GM12878 (cell line): ENCODE measurements around the gene ABL2. TPM values are rescaled to one million over a fixed set of nuclear protein-coding genes. Genes with fewer than 3 reads are reported as not detected.

Experiments
- ATAC-seq: fragments of 200-7000 bp; cut with Tn5 transposase; 3 replicates; pipeline ENCODE4 v1.9.1; 2020; ENCODE audit warnings: mild to moderate bottlenecking, moderate library complexity
- BruUV-seq: library from RNA; stranded (reverse); fragments of 400-500 nt; replicated peaks from 2 replicates; lab custom pipeline; 2021; lab: Mats Ljungman, UMichigan
- CTCF ChIA-PET: fragments of 300-600 bp; sonication (Branson Sonifier 250); formaldehyde crosslinking; extraction: SDS; loops from one replicate; lab custom pipeline; 2021; ENCODE audit warnings: inconsistent platforms; lab: Yijun Ruan, JAX
- POLR2A ChIA-PET: fragments of 350-600 bp; formaldehyde crosslinking; extraction: SDS; loops from one replicate; lab custom pipeline; 2021; ENCODE audit warnings: inconsistent platforms; lab: Charles Lee
- RAD21 ChIA-PET: fragments of 300-600 bp; sonication (Branson Sonifier 250); formaldehyde crosslinking; loops from one replicate; lab custom pipeline; 2023; ENCODE audit warnings: antibody characterized with exemption; ENCODE audit not compliant: unreplicated experiment; lab: Charles Lee
- SMC1A ChIA-PET: fragments of 300-600 bp; sonication (Branson Sonifier 250); formaldehyde crosslinking; loops from one replicate; lab custom pipeline; 2023; ENCODE audit not compliant: unreplicated experiment, uncharacterized antibody; lab: Charles Lee
- DNase-seq: peaks from one replicate; pipeline ENCODE4 v3.0.0-alpha.2; 2011; ENCODE audit warnings: low read depth, low spot score
- FAIRE-seq: peaks from 3 replicates; lab custom pipeline; 2011; peaks lifted over from hg19 to GRCh38; lab: Jason Lieb, UNC
- H2AFZ ChIP-seq: 2 replicates; pipeline ENCODE4 v1.6.0; 2011; ENCODE audit warnings: low read depth, low read length, control low read depth; ENCODE audit not compliant: control insufficient read depth
- H3K27ac ChIP-seq: 2 replicates; pipeline ENCODE4 v1.5.1; 2011; ENCODE audit warnings: control low read depth; ENCODE audit not compliant: control insufficient read depth, insufficient read depth
- H3K27me3 ChIP-seq, 2 experiments: replicated peaks in 1 of 2; 2 replicates each; pipeline versions ENCODE4 v1.6.0 to v1.6.1; 2011; ENCODE audit warnings: low read length in 1 of 2; ENCODE audit not compliant: control insufficient read depth in 2 of 2, insufficient read depth in 2 of 2
- H3K36me3 ChIP-seq, 2 experiments: 2 replicates each; pipeline ENCODE4 v1.5.1; 2011; ENCODE audit warnings: low read length in 1 of 2; ENCODE audit not compliant: control insufficient read depth in 2 of 2, insufficient read depth in 2 of 2
- H3K4me1 ChIP-seq: 2 replicates; pipeline ENCODE4 v1.6.1; 2011; ENCODE audit warnings: mild to moderate bottlenecking, low read length, moderate library complexity, mixed read lengths; ENCODE audit not compliant: control insufficient read depth, insufficient read depth
- H3K4me2 ChIP-seq: 2 replicates; pipeline ENCODE4 v1.6.0; 2011; ENCODE audit warnings: control low read depth; ENCODE audit not compliant: control insufficient read depth, insufficient read depth
- H3K4me3 ChIP-seq: fragments of 200-600 bp; sonication (generic); 2 replicates; pipeline ENCODE4 v1.5.1; 2016
- H3K79me2 ChIP-seq: 2 replicates; pipeline ENCODE4 v1.6.0; 2011; ENCODE audit warnings: low read length; ENCODE audit not compliant: control insufficient read depth, insufficient read depth
- H3K9ac ChIP-seq: 2 replicates; pipeline ENCODE4 v1.8.0; 2011; ENCODE audit warnings: low read length, control low read depth, mixed read lengths; ENCODE audit not compliant: control insufficient read depth, insufficient read depth
- H3K9me3 ChIP-seq: replicated peaks from 3 replicates; pipeline ENCODE4 v1.5.1; 2011; ENCODE audit warnings: mild to moderate bottlenecking, low read length; ENCODE audit not compliant: control insufficient read depth, insufficient read depth
- H4K20me1 ChIP-seq: 2 replicates; pipeline ENCODE4 v1.6.0; 2011; ENCODE audit not compliant: control insufficient read depth, insufficient read depth
- ASH2L ChIP-seq: fragments of 300-600, 200-600 bp; sonication (generic); IDR thresholded peaks from 2 replicates; pipeline ENCODE4 v1.6.1; 2017; ENCODE audit warnings: low read depth, mild to moderate bottlenecking, borderline replicate concordance
- BCL11A ChIP-seq: IDR thresholded peaks from 2 replicates; pipeline ENCODE4 v1.6.1; 2011; ENCODE audit warnings: low read depth, low read length
- BCLAF1 ChIP-seq: fragments of 450-650 bp; IDR thresholded peaks from 2 replicates; pipeline ENCODE4 v1.6.1; 2017; ENCODE audit warnings: antibody characterized with exemption, mild to moderate bottlenecking, moderate library complexity
- EED ChIP-seq: sonication (generic); IDR thresholded peaks from 2 replicates; pipeline ENCODE4 v1.6.1; 2016; ENCODE audit warnings: antibody characterized with exemption, low read depth
- FOS ChIP-seq: IDR thresholded peaks from 3 replicates; pipeline ENCODE4 v1.6.1; 2011; ENCODE audit warnings: borderline replicate concordance; ENCODE audit not compliant: insufficient read length; ENCODE audit errors: extremely low read depth
- IKZF1 ChIP-seq: fragments of 450-650 bp; conservative IDR thresholded peaks from 2 replicates; pipeline ENCODE4 v1.6.1; 2017; ENCODE audit warnings: antibody characterized with exemption, mild to moderate bottlenecking
- POLR2A ChIP-seq: IDR thresholded peaks from 2 replicates; pipeline ENCODE4 v1.6.1; 2011; ENCODE audit warnings: low read depth, mild to moderate bottlenecking, low read length
- POU2F2 ChIP-seq: IDR thresholded peaks from 3 replicates; pipeline ENCODE4 v1.6.1; 2011; ENCODE audit warnings: low read depth, mild to moderate bottlenecking, low read length, borderline replicate concordance
- REST ChIP-seq: IDR thresholded peaks from 2 replicates; pipeline ENCODE4 v1.6.1; 2012; ENCODE audit warnings: mild to moderate bottlenecking, low read depth, low read length
- SUZ12 ChIP-seq: fragments of 200-600 bp; sonication (generic); IDR thresholded peaks from one replicate; pipeline ENCODE4 v1.6.1; 2018; ENCODE audit warnings: antibody characterized with exemption, mild to moderate bottlenecking; ENCODE audit not compliant: unreplicated experiment
- TBL1XR1 ChIP-seq: IDR thresholded peaks from 2 replicates; pipeline ENCODE4 v1.6.1; 2012; ENCODE audit warnings: low read depth, low read length, improper control_type of control experiment
- ZBED1 ChIP-seq: IDR thresholded peaks from 2 replicates; pipeline ENCODE4 v1.6.1; 2016; ENCODE audit warnings: borderline replicate concordance
- WGBS: methylation state at CpG from one replicate; pipeline ENCODE4 v1.1.6; 2016; ENCODE audit warnings: low lambda C conversion rate; ENCODE audit not compliant: insufficient replicate concordance, insufficient coverage; ENCODE audit errors: missing lambda C conversion rate; 5-methylcytosine and 5-hydroxymethylcytosine counted together
- in situ Hi-C: fragments of 300-500 bp; cut with MboI; formaldehyde crosslinking; loops from 9 replicates; pipeline ENCODE4 v1.14.3; 2018; ENCODE audit warnings: mixed read lengths
- intact Hi-C: fragments of 100-400 bp; cut with micrococcal nuclease; formaldehyde crosslinking; loops from one replicate; pipeline ENCODE4 v1.14.2; 2022; ENCODE audit not compliant: unreplicated experiment
- polyA plus RNA-seq, 11 experiments: library from polyadenylated mRNA; depleted of rRNA in 4 of 11; unstranded in 6 of 11; stranded (reverse) in 5 of 11; fragments of >200 nt; fragmentation: Nextera tagmentation in 4 of 11; fragmentation: Illumina TruSeq in 1 of 11; extraction: Ambion mirVana in 4 of 11; extraction: Trizol in 1 of 11; gene quantifications; 1 replicate in 1 of 11; 2 replicates in 10 of 11; pipeline versions ENCODE4 v1.2.1 to v1.2.3, GENCODE V29; 2011 to 2016; ENCODE audit warnings: inconsistent platforms in 2 of 11, missing spikeins in 2 of 11, low read depth in 1 of 11
- total RNA-seq, 4 experiments: library from RNA; depleted of rRNA in 3 of 4; stranded (reverse); fragments of >200 nt in 3 of 4; fragmentation: Illumina TruSeq in 1 of 4; extraction: Trizol in 1 of 4; gene quantifications; 2 replicates each; pipeline versions ENCODE4 v1.2.1 to v1.2.3, GENCODE V29; 2013 to 2021
- TF ChIP-seq, protein P1 (sequence below): fragments of 450-650 bp; IDR thresholded peaks from 2 replicates; pipeline ENCODE4 v1.6.1; 2017; ENCODE audit warnings: mild to moderate bottlenecking, low read depth, inconsistent platforms; ENCODE audit not compliant: poor library complexity, severe bottlenecking

The ABL2 gene
- total and polyA plus RNA-seq, 10 of the 15 experiments (the other 5 are each of a cell fraction or from before 2014, with no cell fraction given): 0.57 to 9.4 (median 3.6) TPM

- ChIA-PET CTCF (interaction anchor here (0.5 to 1.2 kb wide), 2 partner anchors 12 to 129 kb away, joined by 3 read pairs; no protein-coding TSS in a partner anchor), SMC1A (interaction anchor here (0.6 to 1.5 kb wide), 2 partner anchors 27 to 42 kb away, joined by 3 read pairs; partner anchors contain the start of gene TOR3A), RAD21 (no interaction called here), POLR2A (interaction anchor here (0.5 kb wide), 1 partner anchor 102 kb away, joined by 3 read pairs; no protein-coding TSS in a partner anchor)
- DNase-seq: no peak
- Histone ChIP-seq H4K20me1 (no peaks in the 10 kb centered on the region), H3K4me3 (no peak overlapping the region), H3K4me1 (no peaks in the 10 kb centered on the region), H3K4me2 (no peak overlapping the region), H3K9ac (no peak overlapping the region), H3K36me3 (peaks cover 0 to 3% of the 10 kb centered on the region in 2 experiments; a peak in 3 of 4 replicates), H3K27ac (no peak overlapping the region), H3K27me3 (no peaks in the 10 kb centered on the region), H3K9me3 (no peaks in the 10 kb centered on the region), H2AFZ (no peak overlapping the region), H3K79me2 (no peaks in the 10 kb centered on the region)
- ATAC-seq: no peak
- intact Hi-C loops (no loop called here), in situ Hi-C loops (no loop called here)
- no peak for FAIRE-seq
- WGBS: 71% methylated on average over 2 of the region's 2 CpGs
- TF ChIP-seq ASH2L (no peak), BCL11A (no peak), BCLAF1 (no peak), POU2F2 (no peak), SUZ12 (no peak), POLR2A (no peak), FOS (no peak), IKZF1 (no peak), TBL1XR1 (no peak), REST (no peak), ZBED1 (no peak), EED (no peak)
- TF ChIP-seq, protein P1, sequence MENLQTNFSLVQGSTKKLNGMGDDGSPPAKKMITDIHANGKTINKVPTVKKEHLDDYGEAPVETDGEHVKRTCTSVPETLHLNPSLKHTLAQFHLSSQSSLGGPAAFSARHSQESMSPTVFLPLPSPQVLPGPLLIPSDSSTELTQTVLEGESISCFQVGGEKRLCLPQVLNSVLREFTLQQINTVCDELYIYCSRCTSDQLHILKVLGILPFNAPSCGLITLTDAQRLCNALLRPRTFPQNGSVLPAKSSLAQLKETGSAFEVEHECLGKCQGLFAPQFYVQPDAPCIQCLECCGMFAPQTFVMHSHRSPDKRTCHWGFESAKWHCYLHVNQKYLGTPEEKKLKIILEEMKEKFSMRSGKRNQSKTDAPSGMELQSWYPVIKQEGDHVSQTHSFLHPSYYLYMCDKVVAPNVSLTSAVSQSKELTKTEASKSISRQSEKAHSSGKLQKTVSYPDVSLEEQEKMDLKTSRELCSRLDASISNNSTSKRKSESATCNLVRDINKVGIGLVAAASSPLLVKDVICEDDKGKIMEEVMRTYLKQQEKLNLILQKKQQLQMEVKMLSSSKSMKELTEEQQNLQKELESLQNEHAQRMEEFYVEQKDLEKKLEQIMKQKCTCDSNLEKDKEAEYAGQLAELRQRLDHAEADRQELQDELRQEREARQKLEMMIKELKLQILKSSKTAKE: no peak
- no TSS peak for BruUV-seq
These were observed 120.8 kb downstream of the ABL2 start for GRCh38 chr1:179108644-179109043.
